NCI-H1048 (cell line): ENCODE measurements around the gene OTX2.

Experiments used
- DNase-seq: peaks from one replicate; lab custom pipeline; 2025; lab: John Stamatoyannopoulos, UW

OTX2 gene

DNA sequence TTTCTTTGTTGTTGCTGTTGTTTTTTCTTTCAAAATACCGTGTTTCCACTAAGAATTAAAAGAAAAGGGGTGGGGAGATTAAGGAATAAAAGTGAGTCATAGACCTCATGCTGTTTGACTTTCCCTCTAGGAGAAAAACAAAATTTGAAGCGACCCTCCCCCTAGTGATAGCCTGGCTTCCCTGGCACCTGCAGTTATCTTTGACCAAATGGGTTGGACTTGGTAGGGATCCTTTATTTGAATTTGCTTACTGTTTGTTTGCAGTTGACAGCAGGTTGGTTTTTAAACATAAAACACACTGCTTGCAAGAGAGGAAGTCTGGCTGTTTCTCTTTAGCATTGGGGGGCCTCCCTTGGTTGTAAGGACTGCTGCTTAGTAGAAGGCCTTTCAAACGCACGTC is 14.0 kb downstream of the OTX2 start:
- DNase-seq = no peak

DNA sequence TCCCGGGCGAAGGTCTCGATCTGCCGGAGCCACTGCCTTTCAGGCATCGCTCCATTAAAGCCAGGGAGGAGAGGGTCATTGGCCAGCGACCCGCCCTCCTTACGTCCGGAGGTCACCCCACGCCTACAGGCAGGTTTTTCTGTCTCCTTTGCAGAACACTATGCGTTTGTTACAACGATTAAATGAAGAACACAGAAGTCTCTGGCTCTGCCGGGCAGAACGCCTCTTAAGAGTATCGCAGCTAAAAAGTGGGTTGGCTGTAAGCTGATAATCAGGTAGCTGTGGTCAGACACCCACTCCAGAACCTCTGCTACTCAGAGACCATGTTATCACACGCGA is 15.0 kb downstream of the OTX2 start:
- DNase-seq = no peak

DNA sequence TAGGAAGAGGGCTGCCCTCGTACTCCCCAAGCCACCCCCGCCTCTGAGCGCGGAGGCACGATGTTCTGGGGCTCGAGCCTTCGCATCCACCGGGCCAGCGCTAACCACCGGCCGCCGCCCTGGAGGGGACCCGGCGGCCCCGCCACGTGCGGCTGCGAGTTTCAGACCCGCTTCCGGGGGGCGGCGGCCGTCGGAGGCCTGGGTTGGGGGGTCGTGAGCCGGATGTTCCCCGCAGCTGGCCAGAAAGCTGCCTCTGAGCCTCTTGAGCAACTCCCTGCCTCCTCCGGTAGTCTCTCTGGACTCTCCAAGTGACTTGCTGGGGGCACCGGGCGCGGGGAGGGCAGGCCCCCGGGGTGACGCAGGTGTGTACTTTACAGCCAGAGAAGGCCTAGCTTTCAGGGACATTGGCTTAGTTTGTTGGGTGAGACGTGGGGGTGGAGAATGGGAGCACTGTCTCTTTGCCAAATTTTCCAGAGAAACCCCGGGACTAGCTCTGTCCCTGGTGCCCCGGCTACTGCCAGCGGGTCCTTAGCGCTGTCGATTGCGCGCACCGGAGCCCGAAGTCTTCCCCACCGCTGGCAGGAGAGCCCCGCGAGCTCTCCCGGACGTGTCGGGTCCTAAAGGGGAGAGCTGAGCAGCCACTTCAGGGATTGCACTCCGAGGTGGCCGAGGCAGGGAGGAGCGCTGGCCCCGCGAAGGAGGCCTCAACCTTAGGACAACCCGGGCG is 15.6 kb downstream of the OTX2 start:
- no peak for DNase-seq

DNA sequence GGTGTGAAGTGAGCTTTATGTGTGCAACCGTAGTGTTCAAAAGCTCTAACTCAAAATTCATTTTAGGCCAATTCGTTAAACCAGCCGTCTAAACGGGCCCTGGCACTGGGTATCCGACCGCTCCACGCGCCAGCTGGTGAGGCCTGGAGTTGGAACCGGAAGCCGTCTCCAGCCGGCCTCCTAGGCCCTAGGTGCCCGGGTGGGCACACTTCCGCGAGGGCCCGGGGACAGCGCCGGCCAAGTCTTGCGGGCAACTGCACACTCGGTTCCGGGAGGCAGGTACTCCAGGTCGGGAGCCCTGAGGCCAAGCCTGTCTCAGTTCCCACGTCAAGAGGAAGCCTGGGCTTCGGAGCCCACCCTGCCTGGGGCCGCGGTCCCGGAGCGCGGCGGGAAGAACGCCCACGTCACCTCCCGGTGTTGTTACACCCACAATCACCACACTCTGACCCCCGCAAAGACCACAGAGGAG is 16.2 kb downstream of the OTX2 start:
- no peak for DNase-seq

DNA sequence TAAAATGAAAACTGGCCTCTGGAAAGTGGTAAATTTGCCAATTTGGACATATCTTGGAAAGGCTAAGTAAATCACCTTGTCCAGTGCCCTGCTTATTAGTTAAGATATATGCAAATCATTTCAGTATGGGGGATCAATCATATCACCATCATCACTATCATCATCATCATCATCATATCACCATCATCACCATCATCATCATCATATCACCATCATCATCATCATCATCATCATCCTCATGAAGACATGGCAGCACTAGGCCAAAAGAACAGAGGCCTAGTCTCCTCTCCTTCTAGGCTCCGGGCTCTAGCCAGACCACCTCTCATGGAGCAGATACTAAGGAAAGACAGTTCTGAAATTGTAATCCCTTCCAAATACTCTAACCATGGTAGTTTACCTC is 20.3 kb downstream of the OTX2 start:
- no peak for DNase-seq

DNA sequence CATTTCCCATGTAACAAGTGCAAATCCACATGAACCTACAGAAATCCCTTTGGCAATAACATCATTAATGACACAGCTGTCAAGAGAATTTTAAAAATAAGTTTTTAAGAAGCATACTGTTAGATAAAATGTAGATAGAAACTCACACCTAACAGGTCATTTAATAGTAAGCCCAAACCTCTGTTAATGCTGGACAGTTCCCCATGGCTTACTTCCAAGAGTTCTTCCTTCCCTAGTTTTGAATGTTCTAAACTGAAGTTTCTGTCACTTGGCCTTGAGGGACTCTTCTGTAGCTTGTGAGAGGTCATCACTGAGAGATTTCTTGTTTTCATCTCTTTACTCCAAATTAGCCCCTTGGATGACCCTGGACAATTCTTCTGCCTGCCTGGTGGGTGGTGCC is 22.7 kb downstream of the OTX2 start:
- DNase-seq = no peak

DNA sequence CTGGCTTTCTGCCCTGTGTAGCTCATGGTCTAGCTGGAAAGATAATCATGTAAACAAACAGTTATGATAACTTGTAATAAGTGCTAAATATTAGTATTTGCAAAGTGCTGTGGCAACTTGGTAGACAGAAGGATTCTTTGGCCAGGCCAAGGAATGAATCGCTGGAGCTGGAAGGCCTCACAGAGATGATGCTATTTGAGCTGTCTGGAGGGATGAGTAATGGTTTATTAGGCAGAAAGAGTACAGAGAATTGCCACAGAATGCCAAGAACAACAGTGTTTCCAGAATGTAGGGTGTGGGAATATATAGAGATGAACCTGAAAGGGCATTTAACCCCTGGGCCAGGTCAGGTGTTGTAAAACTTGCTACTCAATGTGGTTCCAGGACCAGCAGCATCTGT is 27.6 kb downstream of the OTX2 start:
- DNase-seq = no peak

DNA sequence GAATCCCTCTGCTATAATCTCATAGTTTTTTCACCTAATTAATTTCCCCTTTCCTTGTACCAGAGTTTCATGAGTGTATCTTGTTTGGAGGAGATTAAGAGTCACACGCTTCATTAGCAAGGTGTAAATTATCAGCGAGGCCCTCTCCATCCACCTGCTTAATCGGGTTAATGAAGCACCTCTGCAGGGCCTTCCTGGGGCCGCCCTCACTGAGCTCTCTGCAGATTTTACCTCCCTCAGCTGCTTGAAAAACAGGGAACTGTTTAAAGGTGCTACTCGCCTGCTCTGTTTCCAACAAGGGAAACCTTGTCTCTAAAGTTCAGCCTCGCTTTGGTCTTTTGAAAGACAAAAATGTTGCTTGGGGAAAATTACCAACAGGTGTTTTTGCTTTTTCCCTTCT is 35.8 kb downstream of the OTX2 start:
- no peak for DNase-seq

DNA sequence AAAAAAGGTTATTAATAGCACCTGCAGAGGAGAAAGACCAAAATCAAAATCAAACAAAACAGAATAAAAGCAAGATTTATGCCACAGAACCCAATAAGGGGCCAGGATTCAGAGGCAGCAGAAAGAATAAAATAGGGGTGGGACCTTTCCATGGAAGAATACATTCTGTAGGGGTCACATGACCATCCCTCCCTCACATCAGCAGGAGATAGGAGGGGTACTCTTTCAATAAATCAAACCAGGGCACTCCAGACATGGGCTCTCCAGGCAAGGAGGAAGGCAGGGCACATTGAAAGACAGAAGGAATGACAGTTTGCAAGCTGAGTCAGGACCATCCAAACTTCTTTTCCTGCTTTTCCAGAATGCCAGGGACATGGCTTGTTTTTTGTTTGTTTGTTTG is 39.8 kb downstream of the OTX2 start:
- DNase-seq = no peak

DNA sequence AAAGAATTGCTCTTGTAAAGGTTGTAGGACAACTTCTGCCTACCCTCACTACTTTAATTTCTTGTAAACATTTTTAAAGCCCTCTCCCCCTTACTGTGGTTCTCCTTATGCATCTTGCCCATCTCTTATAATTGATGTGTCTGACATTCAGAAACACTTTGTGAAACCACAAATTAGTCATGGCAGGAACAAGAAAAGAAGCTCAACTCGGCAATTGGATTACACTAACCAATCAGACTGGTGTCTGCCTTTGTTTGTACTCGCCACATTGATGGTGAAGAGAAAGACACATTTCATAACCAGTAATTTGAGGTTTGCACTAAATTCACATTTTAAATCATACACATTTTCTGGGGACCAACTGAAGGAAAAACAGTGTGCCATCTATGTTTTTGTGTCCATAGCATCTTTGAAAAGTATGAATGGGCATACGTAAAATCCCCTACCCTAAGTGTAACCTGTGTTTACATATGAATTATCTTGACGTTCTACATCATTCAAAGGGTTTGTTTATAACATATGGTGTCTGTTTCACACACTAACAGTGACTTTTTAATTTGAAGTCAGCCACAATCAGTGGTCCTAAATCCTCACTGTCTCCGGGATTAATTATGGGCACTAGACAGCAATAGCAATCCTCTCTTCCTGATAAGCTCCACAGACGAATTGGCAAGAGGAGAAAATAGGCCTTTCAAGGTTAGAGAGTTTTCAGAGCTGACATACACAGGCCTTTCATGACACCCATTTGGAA is 49.9 kb downstream of the OTX2 start:
- DNase-seq = no peak

DNA sequence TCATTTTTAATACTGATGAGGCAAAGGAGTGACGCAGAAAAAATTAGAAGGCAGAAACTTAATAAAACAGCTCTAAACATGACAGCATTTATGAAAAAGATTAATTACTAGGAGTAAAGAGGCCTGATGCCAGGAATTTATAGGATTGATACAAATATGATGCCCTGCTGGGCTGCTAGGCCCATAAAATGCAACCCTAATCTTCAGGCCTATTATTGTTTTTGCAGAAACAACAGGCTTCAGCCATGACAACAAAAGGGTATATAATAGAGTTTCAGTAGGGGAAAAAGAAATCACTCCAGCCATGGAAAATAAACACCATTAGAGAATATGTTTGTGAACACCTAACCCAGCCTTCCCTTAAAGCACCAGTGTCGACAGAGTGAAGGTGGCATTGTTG is 50.6 kb downstream of the OTX2 start:
- no peak for DNase-seq

DNA sequence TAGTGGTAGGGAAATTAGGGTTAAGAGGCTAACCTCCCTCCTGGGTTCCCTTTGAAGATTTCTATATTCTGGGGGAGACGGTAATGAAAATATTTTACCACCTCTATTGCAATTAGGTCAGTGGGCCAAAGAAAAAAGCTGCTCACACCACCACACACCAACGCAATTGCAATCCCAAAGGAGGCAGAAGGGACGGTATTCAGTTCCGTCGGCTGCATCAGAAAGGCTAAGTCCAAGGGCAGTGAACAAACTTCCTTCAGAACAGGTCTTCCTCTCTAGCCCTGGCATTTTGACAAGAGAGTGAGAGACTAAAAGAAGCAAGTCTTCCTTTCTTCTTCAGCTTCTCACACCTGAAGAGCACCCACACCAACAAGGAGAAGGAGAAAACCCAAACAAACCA is 51.2 kb downstream of the OTX2 start:
- DNase-seq = no peak

DNA sequence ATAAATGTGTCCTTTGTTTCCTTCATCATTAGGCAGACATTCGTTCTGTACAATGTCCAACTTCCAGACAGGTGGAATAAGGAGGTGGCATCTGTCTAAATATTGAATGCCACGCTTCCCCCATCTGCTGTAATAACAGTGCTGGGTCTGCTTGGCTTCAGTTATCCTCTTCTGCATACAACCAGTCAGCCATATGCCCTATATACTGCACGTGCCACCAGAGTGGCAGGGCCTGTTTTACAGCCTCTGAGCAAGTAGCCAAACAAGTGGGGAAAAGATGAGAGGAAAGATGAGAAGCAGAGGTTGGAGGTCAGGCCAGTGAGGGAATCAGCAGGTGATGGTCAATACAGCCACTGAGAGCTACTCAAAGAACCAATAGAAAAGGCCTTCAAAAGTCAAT is 55.4 kb downstream of the OTX2 start:
- no peak for DNase-seq

DNA sequence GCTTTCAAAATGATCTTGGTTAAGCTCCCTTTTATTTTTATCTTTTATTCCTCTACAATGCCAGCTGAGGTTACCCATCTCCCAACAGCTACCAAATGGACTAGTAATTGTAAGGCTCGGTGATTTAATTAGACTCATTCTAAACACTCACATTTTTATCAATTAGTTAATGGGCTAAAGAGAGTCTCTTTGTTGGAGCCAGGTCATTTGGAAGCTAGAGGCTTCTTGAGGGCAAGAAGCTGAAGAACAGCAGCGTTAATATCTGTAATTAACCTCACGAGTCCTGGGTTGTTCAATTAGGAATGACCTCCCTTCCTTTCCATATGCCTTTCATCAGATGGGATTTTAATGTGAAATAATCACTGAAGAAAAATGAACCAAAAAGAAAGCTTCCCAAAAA is 56.9 kb downstream of the OTX2 start:
- no peak for DNase-seq

DNA sequence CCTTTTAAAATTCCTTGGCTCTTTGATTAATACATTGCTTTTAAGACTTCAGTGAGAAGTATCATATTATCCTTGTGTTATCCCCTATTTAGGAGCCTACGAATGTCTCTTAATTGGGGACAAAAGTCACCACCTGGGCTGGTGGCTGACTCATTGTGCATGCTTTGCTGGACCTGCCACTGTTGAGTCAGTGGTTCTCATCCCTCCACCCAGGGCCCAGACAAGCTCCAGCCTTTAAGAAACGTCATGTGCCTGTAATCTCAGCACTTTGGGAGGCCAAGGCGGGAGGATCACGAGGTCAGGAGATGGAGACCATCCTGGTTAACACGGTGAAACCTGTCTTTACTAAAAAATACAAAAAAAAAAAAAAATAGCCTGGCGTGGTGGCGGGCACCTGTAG is 57.9 kb downstream of the OTX2 start:
- no peak for DNase-seq

DNA sequence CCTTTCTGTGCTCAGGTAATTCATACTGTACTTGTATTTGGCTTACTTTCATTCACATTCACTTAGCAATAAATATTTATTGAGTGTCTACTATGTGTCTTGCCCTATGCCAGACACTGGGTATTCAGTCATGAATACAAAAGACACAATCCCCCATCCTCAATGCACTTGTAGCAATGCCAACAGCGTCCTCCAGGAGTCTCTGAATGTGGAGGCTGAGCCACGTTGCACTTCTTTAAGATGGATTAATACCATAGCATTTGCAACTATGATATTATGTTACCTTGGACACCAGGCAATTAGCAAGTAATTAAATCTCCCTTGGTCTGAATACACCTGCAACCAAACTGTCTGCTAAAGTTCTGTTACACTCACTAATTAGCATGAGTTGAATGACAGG is 58.8 kb downstream of the OTX2 start:
- DNase-seq = no peak
